GM21619 (cell line): ENCODE data around the gene FAM83D.

Source experiments
- ATAC-seq: cut with Tn5 transposase; IDR thresholded peaks from one replicate; pipeline ENCODE4 v1.9.1; 2021; ENCODE audit not compliant: unreplicated experiment

FAM83D gene

DNA sequence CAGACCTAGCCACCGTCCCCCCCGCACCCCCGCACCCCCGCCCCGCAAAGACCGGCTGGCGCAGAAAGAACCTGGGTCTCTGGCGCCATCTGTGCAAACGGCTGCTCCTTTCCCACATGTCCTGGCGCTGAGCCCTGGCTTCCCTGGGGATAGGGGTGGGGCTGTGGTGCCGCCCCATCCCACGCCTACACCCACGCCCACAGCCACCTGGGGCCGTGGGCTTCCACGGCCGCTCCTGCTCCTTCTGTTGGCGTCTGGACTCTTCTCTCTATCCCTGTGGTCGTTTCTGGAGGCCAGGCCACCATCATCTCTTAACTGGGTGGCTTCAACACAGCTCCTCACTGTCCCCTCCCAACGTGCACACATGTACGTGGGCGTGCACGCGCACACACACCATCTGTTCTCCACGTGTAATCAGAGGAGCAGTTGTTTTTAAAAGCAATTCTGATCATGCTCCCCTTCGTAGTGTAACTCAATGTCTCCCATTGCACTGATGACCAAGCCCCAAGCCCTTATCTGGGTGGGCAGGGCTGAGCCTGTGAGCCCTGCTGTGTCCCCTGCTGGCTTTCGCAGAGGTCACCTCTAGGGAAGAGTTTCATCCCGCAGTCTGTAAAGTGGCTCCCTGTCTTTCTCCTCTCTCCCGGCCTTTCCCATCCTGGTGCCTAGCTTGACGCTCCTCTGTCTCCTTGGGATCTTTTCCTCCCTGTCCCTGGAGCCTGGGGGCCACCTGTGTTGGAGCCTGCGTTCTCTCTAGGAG lies 31.9 kb upstream of the FAM83D start:
- ATAC-seq, result no peak

DNA sequence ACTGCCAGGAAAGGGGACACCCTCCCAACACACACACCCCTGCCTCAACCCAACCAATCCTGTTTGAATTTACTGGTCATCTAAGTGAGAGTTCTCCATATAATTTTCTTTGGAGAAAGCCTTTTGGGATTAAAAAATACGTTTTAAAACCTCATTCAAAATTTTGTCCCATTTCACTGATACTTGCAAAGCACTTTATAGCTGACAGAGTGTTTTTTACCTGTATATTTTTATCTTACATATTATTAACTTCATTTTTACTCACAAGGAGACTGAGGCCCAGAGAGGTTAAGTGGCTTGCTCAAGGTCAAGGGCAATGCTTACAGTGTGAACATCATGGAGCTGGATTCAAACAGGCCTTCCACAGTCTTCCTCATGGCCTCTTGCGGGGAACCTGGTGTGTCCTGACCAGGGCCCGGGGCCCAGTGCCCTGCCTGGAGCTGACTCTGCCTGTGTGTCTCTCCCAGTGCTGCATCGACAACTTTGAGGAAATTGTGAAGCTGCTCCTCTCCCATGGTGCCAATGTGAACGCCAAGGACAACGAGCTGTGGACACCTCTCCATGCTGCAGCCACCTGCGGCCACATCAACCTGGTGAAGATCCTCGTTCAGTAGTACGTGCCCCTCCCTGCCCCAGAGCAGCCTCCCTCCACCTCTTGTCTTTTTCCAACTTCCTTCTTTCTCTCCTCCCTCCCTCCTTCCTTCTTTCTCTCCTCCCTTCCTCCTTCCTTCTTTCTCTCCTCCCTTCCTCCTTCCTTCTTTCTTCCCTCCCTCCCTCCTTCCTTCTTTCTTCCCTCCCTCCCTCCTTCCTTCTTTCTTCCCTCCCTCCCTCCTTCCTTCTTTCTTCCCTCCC lies 30.9 kb upstream of the FAM83D start:
- ATAC-seq, result no peak

DNA sequence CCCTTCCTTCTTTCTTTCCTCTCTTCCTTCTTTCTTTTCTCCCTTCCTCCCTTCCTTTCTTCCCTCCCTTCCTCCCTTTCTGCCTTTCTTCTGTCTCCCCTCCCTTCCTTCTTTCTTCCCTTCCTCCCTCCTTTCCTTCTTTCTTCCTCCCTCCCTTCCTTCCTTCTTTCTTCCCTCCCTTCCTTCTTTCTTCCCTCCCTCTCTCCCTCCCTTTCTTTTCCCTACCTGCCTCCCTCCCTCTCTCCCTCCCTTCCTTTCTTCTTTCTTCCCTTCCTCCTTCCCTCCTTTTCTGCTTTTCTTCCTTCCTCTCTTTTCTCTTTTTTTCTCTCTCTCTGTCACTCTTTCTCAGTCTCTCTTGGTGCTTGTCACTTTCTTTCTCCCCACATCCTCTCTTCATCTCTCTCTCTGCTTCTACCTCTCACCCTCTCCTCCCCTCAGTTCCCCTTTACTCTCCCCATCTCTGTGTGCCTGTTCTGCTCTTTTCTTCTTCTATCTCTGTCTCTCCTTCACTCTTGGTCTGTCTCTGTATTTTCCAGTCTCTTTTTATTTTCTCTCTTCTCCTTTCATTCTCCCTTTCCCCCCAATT lies 30.1 kb upstream of the FAM83D start:
- ATAC-seq, result no peak

DNA sequence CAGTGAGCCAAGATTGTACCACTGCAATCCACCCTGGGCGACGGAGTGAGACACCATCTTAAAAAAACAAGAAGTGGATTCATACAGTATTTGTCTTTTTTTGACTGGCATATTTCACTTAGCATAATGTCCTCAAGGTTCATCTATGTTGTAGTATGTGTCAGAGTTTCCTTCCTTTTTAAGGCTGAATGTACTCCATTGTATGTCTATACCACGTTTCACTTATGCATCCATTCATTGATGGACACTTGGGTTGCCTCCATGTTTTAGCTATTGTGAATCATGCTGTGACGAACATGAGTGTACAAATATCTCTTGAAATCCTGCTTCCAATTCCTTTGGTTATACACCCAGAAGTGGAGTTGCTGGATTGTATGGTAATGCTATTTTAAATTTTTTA lies 28.9 kb upstream of the FAM83D start:
- no peak for ATAC-seq

DNA sequence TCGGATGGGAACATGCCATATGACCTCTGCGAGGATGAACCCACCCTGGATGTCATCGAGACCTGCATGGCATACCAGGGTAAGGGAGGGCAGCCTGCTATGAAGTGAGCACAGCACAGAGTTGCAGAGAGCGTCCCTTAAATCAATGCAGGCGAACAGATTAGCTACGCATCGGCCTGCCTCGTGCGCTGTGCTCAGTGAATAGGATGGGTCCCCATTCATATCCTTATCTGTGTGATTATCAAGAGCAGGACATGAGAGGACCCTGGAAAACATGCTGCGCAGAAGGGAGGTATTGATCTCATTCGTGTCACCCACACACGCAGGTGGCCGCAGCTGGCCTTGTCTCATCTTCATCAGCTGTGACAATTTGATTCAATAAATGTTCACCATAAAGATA lies 25.6 kb upstream of the FAM83D start:
- ATAC-seq, result no peak

DNA sequence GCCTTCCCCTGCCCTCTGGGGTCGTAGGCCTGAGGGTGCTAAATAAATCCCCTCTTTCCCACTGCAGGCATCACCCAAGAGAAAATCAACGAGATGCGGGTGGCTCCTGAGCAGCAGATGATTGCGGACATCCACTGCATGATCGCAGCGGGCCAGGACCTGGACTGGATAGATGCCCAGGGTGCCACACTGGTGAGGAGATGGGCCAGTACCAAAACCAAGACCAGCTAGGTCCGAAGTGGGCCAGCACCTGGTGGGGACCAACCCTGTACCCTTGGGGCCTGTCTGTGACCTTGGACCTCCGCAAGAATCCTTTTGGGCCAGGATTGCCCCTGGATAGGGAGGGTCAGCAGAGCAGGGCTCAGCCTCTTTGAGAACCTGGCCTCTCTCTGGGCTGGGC lies 23.6 kb upstream of the FAM83D start:
- ATAC-seq, result no peak

DNA sequence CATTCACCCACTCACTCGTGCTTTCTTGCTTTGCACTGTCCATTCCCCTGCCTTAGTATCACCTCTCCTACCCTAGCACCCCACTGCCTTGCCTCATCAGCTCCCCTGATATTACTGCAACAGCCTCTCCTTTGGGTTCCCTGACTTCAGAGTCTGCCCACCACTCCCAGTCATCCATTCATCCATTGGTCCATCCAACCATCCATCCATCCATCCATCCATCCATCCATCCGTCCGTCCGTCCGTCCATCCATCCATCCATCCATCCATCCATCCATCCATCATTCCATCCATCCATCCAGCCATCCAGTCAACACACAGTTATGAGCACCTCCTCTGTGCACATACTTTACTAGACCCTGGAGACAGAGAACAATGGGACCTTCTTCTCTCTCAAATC lies 22.9 kb upstream of the FAM83D start:
- no peak for ATAC-seq

DNA sequence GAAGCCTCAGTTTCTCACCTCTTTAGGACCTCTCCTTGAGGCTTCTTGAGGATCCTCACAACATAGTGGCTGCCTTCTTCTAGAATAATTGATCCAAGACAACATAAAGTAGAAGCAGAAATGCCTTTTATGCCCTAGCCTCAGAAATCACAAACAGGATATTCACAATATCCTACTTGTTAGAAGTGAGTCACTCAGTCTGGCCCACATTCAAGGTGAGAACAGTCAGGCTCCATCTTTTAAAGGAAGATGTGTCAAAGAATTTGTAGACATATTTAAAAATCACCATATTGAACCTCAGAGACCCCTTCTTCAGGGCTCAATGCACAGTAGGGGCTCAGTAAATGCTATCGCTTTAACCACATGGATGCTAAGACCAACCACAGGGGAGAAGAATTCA lies 20.8 kb upstream of the FAM83D start:
- no peak for ATAC-seq

DNA sequence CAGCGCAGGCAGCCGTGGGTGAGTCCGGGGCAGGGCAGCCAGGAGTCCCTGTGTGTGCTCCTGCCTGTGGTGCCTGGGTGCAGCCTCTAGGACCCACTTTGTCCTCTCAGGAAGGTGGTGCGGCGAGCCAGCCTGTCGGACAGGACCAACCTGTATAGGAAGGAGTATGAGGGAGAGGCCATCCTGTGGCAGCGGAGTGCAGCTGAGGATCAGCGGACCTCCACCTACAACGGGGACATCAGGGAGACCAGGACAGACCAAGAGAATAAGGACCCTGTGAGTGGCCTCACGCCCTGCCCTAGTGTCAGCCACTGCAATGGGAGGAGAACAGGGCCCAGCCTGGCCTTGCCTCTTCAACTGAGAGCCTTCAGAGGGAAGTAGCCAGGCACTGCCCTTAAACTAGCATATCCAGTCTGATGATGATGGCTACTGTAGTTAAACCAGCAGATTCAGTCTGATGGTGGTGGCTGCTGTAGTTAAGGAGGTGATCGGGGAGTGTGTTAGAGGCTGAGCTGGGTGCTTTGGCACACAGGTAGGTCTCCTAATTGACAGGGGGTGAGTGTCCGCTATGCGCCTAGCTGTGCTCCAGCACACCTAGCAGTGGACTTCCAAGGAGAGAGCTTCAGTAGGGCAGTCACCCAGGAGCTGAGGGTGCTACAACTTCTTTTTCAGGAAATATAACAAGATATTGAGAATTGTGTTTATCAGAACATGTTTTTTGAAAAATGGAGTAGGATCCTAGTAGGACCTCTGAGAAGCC lies 18.1 kb upstream of the FAM83D start:
- ATAC-seq, result no peak

DNA sequence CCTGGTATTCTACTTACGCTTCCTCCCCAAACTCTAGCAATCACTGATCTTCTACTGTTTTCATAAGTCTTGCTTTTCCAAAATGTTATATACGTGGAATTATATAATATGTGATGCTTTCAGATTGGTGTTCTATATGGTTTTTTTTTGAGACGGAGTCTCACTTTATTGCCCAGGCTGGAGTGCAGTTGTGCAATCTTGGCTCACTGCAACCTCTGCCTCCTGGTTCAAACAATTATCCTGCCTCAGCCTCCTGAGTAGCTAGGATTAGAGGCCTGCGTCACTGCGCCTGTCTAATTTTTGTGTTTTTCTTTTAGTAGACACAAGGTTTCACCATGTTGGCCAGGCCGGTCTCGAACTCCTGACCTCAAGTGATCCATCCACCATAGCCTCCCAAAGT lies 10.9 kb upstream of the FAM83D start:
- ATAC-seq, result no peak

DNA sequence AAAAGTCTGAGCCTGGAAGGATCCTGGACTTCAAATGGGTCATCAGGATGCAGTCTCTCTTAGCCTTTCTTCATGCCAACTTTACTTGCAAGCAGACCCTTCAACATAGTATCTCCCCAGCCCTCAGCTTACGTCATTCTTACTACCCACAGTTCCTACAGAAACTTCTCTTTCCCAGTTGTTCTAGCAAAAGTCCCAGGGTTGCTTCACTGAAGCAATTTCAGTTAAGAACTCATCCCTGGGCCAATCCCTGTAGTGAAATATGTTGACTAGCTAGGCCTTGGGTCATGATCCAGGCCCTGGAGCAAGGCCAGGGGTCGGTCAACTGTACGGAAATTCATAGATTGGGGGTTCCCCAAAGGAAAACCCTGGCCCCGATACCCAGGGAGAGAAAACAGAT lies 8.6 kb upstream of the FAM83D start:
- no peak for ATAC-seq

DNA sequence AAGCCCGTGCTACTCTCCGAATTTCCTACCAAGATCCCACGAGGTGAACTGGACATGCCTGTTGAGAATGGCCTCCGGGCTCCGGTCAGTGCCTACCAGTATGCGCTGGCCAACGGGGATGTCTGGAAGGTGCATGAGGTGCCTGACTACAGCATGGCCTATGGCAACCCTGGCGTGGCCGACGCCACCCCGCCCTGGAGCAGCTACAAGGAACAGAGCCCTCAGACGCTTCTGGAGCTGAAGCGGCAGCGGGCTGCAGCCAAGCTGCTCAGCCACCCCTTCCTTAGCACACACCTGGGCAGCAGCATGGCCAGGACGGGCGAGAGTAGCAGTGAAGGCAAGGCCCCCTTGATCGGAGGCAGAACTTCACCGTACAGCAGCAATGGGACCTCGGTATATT lies 8.0 kb upstream of the FAM83D start:
- no peak for ATAC-seq

DNA sequence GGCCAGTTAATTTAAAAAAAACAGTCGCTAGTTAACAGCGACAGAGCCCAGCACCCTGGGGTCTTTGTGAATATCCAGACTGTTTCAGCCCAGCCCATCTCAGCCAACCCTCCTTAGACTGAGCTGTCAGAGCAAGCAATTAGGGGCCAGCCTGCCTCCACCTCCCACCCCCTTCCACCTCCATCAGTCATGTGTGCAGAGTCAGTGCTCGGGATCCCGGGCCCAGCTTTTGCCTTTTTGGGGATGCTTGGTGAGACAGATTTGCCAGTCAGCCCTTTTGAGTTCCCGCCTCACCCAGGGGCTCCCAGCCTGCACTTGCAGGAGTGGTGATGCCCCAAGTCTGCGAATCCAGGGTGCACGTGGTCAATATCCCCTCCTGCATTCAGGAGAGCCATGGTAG lies 6.5 kb upstream of the FAM83D start:
- no peak for ATAC-seq

DNA sequence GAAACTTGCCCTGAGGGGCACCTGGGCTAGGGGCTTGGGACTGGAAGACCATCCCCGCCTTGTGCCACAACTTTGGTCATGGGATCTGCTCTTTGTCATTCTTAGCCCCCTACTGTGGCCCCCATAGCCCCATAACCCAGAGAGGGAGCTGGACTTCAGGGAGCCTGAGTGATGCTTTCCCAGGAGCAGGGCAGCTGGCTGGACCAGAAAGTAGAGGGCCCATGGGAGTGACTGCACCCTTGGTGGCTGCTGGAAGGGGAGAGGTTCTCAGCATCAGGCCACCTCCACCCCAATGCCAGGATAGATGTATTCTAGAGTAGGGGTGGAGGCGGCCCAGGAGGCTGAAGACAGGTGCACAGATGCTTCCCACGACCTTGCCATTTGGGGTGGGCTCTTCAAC lies 5.8 kb upstream of the FAM83D start:
- no peak for ATAC-seq

DNA sequence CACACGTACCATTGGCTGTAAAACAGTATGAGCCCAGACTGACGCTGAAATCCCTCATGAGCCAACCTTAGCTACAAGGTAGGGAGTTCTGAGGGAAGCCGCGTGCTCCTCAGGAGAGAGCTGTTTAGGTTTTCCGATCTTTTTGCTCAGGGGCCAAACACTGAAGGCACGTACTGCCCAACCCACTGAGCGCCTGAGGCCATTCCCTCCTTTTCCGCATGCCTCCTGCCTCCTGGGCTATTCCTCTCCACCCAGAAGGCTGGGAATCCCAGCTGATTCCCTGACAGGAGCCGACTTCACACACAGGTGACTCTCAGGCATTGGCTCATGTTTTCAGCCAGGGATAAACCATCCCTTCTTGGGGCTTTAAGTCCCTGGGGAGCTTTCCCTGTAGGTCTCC lies 5.4 kb upstream of the FAM83D start:
- no peak for ATAC-seq

DNA sequence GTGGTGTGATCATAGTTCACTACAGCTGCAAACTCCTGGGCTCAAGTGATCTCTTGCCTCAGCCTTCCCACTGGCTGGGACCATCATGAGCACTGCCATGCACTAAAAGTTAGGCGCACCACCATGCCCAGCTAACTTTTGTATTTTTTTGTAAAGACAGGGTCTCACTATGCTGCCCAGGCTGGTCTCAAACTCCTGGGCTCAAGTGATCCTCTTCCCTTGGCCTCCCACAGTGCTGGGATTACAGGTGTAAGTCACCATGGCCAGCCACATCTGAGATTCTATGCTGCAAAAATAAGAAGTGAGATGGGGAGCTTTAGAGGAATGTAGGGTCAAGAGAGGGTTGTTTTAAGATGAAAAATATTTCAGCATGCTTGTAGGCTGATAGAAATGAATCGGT lies 1.5 kb upstream of the FAM83D start:
- ATAC-seq, result no peak

DNA sequence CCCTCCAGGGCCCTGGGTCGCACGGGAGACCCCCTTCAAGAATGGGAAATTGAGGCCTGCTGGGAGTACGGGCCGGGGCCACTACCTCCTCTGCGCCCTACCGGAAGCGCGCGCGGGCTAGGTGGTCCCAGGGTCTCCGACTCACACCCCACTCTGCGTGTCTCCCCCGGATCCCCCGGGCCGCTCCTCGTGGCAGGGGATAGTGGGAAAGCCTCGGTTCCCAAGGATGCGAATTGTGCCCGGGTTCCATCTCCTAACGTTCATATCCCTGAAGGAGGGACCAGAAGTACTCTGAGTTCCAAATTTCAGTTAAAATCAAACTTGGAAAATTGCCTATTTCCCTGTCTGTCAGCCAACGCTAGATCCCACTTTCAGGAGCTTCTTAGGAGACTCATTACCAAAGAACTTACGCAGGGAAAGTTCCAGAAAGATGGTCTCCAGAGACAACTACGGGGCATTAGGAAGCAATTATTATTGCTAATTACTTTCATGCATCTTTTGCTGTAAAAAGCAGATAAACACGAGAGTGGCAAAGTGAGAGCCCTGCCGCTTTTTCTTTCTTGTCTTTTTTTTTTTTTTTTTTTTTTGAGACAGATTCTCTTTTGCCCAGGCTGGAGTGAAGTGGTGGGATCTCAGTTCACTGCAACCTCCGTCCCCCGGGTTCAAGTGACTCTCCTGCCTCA lies 858 bp downstream of the FAM83D start:
- peak; percentile 11 for ATAC-seq

DNA sequence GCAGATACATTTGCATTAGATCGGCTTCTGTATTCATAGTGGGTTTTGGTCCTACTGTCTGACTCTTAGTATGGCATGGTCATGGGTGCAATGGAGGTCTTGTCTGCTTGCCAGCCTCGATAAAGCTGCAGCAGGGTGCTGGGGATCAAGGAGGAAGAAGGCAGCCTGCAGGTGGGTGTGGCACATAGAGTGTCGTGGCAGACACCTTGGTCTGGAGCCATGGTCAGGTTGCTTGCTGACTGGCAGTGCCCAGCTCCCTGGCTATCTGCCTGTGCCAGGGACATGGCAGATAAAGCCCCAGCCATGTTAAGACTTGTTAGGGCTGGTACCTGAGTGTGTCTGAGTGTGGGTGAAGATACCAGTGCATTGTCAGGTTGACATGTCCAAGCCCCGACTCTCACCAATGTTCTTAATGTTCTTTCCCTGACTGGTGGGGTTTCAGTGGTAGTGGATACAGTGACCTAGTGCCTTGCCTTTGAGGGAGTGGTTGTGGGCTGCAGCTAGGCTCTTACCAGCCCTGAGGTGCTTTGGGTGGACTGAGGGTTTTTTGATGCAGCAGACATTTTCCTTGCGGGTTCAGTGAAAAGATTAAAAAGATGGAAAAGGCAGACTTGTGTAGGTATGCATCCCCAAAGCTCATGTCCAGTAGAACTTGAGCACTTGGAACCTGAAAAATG lies 1.8 kb downstream of the FAM83D start:
- no peak for ATAC-seq

DNA sequence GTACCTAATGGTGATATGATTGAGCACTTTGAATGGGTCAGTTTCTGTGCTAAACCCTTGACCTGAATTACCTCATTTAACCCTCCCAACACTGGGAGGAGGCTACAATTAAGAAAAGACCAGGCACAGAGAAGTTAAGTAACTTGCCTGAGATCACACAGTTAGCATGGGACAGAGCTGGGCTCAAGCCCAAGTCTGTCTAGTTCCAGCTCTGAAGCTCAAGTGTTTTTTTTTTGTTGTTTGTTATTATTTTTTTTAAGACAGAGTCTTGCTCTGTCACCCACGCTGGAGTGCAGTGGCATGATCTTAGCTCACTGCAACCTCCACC lies 4.0 kb downstream of the FAM83D start:
- ATAC-seq, result no peak

DNA sequence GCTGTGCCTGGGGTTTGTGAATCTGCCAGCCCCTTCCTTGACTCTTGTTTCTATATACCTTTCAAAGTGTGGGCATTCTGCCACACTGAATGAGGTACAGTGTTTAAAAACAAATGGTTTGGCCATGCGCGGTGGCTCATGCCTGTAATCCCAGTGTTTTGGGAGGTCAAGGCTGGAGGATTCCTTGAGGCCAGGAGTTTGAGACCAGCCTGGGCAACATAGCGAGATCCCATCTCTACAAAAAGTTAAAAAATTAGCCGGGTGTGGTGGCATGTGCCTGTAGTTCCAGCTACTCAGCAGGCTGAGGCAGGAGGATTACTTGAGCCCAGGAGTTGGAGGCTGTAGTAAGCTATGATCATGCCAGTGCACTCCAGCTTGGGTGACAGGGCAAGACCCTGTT lies 5.8 kb downstream of the FAM83D start:
- ATAC-seq, result no peak
